Neural cell (in vitro differentiated cells): ENCODE data around the gene ZNF92.

Experiments
- EZH2 ChIP-seq: fragments of 200-600, 300-800 bp; shearing (Covaris generic), sonication (generic); IDR thresholded peaks from 2 replicates; pipeline ENCODE4 v1.6.1; 2014; ENCODE audit warnings: antibody characterized with exemption, low read length, borderline replicate concordance, mild to moderate bottlenecking; ENCODE audit not compliant: insufficient read depth, poor library complexity, severe bottlenecking
- TF ChIP-seq, protein P1 (sequence below): fragments of 450-650 bp; IDR thresholded peaks from 2 replicates; pipeline ENCODE4 v1.5.1; 2014; ENCODE audit warnings: antibody characterized with exemption, mild to moderate bottlenecking, moderate library complexity; ENCODE audit not compliant: poor library complexity, severe bottlenecking
- TF ChIP-seq, protein P2 (sequence below): IDR thresholded peaks from 2 replicates; pipeline ENCODE4 v1.6.1; 2012; ENCODE audit warnings: borderline replicate concordance

DNA sequence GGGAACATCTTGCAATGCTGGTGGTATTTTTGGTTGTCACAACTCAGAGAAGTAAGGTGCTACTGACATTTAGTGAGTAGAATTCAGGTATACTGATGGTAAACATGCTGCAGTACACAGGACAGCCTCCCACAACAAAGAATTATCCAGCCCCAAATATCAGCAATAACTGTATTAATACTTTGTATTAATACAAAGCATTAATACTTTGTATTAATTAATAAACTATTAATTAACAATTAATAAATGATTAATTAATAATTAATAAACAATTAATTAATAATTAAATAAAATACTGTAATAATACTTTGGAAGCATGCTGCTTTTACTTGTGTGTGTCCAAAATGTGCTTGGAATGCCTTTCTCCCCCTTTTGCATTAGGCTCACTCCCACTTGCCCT, 62.5 kb downstream of the ZNF92 start:
- TF ChIP-seq, protein P1, sequence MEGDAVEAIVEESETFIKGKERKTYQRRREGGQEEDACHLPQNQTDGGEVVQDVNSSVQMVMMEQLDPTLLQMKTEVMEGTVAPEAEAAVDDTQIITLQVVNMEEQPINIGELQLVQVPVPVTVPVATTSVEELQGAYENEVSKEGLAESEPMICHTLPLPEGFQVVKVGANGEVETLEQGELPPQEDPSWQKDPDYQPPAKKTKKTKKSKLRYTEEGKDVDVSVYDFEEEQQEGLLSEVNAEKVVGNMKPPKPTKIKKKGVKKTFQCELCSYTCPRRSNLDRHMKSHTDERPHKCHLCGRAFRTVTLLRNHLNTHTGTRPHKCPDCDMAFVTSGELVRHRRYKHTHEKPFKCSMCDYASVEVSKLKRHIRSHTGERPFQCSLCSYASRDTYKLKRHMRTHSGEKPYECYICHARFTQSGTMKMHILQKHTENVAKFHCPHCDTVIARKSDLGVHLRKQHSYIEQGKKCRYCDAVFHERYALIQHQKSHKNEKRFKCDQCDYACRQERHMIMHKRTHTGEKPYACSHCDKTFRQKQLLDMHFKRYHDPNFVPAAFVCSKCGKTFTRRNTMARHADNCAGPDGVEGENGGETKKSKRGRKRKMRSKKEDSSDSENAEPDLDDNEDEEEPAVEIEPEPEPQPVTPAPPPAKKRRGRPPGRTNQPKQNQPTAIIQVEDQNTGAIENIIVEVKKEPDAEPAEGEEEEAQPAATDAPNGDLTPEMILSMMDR: no peak
- TF ChIP-seq, protein P2, sequence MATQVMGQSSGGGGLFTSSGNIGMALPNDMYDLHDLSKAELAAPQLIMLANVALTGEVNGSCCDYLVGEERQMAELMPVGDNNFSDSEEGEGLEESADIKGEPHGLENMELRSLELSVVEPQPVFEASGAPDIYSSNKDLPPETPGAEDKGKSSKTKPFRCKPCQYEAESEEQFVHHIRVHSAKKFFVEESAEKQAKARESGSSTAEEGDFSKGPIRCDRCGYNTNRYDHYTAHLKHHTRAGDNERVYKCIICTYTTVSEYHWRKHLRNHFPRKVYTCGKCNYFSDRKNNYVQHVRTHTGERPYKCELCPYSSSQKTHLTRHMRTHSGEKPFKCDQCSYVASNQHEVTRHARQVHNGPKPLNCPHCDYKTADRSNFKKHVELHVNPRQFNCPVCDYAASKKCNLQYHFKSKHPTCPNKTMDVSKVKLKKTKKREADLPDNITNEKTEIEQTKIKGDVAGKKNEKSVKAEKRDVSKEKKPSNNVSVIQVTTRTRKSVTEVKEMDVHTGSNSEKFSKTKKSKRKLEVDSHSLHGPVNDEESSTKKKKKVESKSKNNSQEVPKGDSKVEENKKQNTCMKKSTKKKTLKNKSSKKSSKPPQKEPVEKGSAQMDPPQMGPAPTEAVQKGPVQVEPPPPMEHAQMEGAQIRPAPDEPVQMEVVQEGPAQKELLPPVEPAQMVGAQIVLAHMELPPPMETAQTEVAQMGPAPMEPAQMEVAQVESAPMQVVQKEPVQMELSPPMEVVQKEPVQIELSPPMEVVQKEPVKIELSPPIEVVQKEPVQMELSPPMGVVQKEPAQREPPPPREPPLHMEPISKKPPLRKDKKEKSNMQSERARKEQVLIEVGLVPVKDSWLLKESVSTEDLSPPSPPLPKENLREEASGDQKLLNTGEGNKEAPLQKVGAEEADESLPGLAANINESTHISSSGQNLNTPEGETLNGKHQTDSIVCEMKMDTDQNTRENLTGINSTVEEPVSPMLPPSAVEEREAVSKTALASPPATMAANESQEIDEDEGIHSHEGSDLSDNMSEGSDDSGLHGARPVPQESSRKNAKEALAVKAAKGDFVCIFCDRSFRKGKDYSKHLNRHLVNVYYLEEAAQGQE: no peak
- TF ChIP-seq EZH2: no peak
